ENCODE results near the gene FAR2.
"Not testable (repeated sequence)": the region's sequence is repeated elsewhere in the genome, so short reads cannot be mapped to it uniquely, and the experiment has no call there.

FAR2 gene

DNA sequence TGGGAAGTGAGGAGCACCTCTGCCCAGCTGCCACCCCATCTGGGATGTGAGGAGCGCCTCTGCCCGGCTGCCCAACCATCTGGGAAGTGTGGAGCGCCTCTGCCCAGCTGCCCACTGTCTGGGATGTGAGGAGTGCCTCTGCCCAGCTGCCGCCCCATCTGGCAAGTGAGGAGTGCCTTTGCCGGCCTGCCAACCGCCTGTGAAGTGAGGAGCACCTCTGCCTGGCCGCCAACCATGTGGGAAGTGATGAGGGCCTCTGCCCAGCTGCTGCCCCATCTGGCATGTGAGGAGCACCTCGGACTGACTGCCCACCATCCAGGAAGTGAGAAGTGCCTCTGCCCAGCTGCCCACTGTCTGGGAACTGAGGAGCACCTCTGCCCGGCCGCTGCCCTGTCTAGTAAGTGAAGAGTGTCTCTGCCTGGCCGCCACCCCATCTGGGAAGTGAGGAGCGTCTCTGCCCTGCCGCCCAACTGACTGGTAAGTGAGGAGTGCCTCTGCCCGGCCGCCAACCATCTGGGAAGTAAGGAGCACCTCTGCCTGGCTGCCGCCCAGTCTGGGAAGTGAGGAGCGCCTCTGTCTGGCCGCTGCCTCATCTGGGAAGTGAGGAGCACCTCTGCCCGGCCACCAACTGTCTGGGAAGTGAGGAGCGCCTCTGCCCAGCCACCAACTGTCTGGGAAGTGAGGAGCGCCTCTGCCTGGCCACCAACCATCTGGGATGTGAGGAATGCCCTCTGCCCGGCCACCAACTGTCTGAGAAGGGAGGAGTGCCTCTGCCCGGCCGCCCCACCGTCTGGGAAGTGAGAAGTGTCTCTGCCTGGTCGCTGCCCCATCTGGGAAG is 22.6 kb downstream of the FAR2 start:
- no peak overlapping the region for H3K4ac ChIP-seq (ENCODE audit: low read depth in 1 of 2, low read length in 2 of 2)
- H3K4me1 ChIP-seq (ENCODE audit: control insufficient read depth, insufficient read depth, low read depth, low read length), result no peaks in the 10 kb centered on the region
- H3K18ac ChIP-seq (ENCODE audit: low read depth in 1 of 2, low read length in 2 of 2), result no peak overlapping the region
- no peak overlapping the region for H3K4me2 ChIP-seq (ENCODE audit: low read length, poor library complexity, severe bottlenecking)
- H3K36me3 ChIP-seq (ENCODE audit: control insufficient read depth in 1 of 2, insufficient read depth in 2 of 2, low read depth in 1 of 2, low read length in 2 of 2), result peaks cover 0 to 9% of the 10 kb centered on the region in 2 experiments
- H4K91ac ChIP-seq (ENCODE audit: low read length), result no peak overlapping the region
- WGBS, result 93% methylated on average over 26 of the region's 26 CpGs
- no peak overlapping the region for H2BK5ac ChIP-seq (ENCODE audit: low read depth, low read length, poor library complexity, severe bottlenecking)
- DNase-seq, result no peak
- H3K23ac ChIP-seq (ENCODE audit: low read length in 2 of 2), result no peak overlapping the region
- no peaks in the 10 kb centered on the region for H3K27me3 ChIP-seq (ENCODE audit: control insufficient read depth in 1 of 2, insufficient read depth in 1 of 2, low read length in 2 of 2)
- H2BK15ac ChIP-seq (ENCODE audit: low read depth, poor library complexity, severe bottlenecking), result no peak overlapping the region
- H3K4me3 ChIP-seq (ENCODE audit: insufficient read depth in 1 of 2, low read depth in 1 of 2, low read length in 2 of 2), result no peak overlapping the region
- H3K9ac ChIP-seq (ENCODE audit: low read length), result no peak overlapping the region
- H3K14ac ChIP-seq (ENCODE audit: low read length in 2 of 2), result no peak overlapping the region
- no peaks in the 10 kb centered on the region for H3K9me3 ChIP-seq (ENCODE audit: control insufficient read depth, low read length)
- peaks cover 3% of the 10 kb centered on the region for H3K79me1 ChIP-seq (replicated peaks; ENCODE audit: low read length, poor library complexity, severe bottlenecking)
- no peak overlapping the region for H2BK120ac ChIP-seq (ENCODE audit: low read depth, low read length)
- H2BK12ac ChIP-seq (ENCODE audit: low read length in 2 of 2), result no peak overlapping the region
- no peak overlapping the region for H3K27ac ChIP-seq (ENCODE audit: low read length, poor library complexity, severe bottlenecking)
- no peak overlapping the region for H2AK5ac ChIP-seq (ENCODE audit: low read length, severe bottlenecking)
- no peak overlapping the region for H4K8ac ChIP-seq (ENCODE audit: low read length)
- H2AFZ ChIP-seq (ENCODE audit: low read depth, low read length), result no peak overlapping the region

DNA sequence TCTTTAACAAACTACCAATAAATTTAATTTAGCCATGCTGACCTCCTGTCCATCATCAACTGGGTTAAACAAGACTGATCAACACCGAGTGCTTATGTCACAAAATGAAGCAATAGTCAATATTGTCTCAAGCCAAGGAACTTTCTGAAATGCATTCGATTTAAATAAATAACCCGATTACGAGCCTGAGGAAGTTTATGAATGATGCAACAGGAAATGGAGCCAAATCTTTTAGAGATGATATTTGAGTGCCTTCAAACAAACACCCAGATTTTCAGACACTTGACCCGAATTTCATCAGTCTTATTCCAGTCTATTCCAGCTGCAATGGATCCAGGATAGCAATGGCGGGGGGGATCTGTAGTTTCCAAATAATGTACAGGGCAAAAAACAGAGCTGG is 27.9 kb downstream of the FAR2 start:
- H3K9me3 ChIP-seq (ENCODE audit: control insufficient read depth, low read length), result no peaks in the 10 kb centered on the region
- no peak overlapping the region for H3K27ac ChIP-seq (ENCODE audit: low read length, poor library complexity, severe bottlenecking)
- no peak overlapping the region for H3K4ac ChIP-seq (ENCODE audit: low read depth in 1 of 2, low read length in 2 of 2)
- H3K23ac ChIP-seq (ENCODE audit: low read length in 2 of 2), result no peak overlapping the region
- no peaks in the 10 kb centered on the region for H3K4me1 ChIP-seq (ENCODE audit: control insufficient read depth, insufficient read depth, low read depth, low read length)
- no peak overlapping the region for H3K14ac ChIP-seq (ENCODE audit: low read length in 2 of 2)
- WGBS, result 91% methylated on average over 3 of the region's 6 CpGs
- H2AFZ ChIP-seq (ENCODE audit: low read depth, low read length), result no peak overlapping the region
- H4K8ac ChIP-seq (ENCODE audit: low read length), result no peak overlapping the region
- peaks cover 1% of the 10 kb centered on the region for H3K79me1 ChIP-seq (replicated peaks; ENCODE audit: low read length, poor library complexity, severe bottlenecking)
- H3K4me3 ChIP-seq (ENCODE audit: insufficient read depth in 1 of 2, low read depth in 1 of 2, low read length in 2 of 2), result peak overlapping the region in 1 of 2 experiments; percentile 38
- no peak overlapping the region for H3K18ac ChIP-seq (ENCODE audit: low read depth in 1 of 2, low read length in 2 of 2)
- no peak overlapping the region for H4K91ac ChIP-seq (ENCODE audit: low read length)
- H3K9ac ChIP-seq (ENCODE audit: low read length), result peak overlapping the region; percentile 52
- peak; percentile 24 for DNase-seq
- H3K27me3 ChIP-seq (ENCODE audit: control insufficient read depth in 1 of 2, insufficient read depth in 1 of 2, low read length in 2 of 2), result no peaks in the 10 kb centered on the region
- H2BK15ac ChIP-seq (ENCODE audit: low read depth, poor library complexity, severe bottlenecking), result no peak overlapping the region
- no peak overlapping the region for H2AK5ac ChIP-seq (ENCODE audit: low read length, severe bottlenecking)
- no peak overlapping the region for H2BK120ac ChIP-seq (ENCODE audit: low read depth, low read length)
- H3K4me2 ChIP-seq (ENCODE audit: low read length, poor library complexity, severe bottlenecking), result no peak overlapping the region
- H3K36me3 ChIP-seq (ENCODE audit: control insufficient read depth in 1 of 2, insufficient read depth in 2 of 2, low read depth in 1 of 2, low read length in 2 of 2), result peaks cover 0 to 2% of the 10 kb centered on the region in 2 experiments
- H2BK12ac ChIP-seq (ENCODE audit: low read length in 2 of 2), result no peak overlapping the region
- H2BK5ac ChIP-seq (ENCODE audit: low read depth, low read length, poor library complexity, severe bottlenecking), result no peak overlapping the region

DNA sequence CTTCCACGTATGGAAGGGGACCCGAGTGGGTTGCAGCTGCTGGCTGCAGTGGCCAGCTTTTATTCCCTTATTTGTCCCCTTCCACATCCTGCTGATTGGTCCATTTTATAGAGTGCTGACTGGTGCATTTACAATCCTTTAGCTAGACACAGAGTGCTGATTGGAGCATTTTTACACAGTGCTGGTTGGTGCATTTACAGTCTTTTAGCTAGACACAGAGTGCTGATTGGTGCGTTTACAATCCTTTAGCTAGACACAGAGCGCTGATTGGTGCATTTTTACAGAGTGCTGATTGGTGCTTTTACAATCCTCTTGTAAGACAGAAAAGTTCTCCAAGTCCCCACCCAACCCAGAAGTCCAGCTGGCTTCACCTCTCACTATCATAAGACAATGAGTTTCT is 33.2 kb downstream of the FAR2 start:
- H3K9ac ChIP-seq (ENCODE audit: low read length); H3K4me1 ChIP-seq (ENCODE audit: control insufficient read depth, insufficient read depth, low read depth, low read length); H4K8ac ChIP-seq (ENCODE audit: low read length); H2AFZ ChIP-seq (ENCODE audit: low read depth, low read length); H3K4me3 ChIP-seq (ENCODE audit: insufficient read depth in 1 of 2, low read depth in 1 of 2, low read length in 2 of 2); DNase-seq; H2BK5ac ChIP-seq (ENCODE audit: low read depth, low read length, poor library complexity, severe bottlenecking); H2BK120ac ChIP-seq (ENCODE audit: low read depth, low read length); H2AK5ac ChIP-seq (ENCODE audit: low read length, severe bottlenecking); H3K36me3 ChIP-seq (ENCODE audit: control insufficient read depth in 1 of 2, insufficient read depth in 2 of 2, low read depth in 1 of 2, low read length in 2 of 2); H3K9me3 ChIP-seq (ENCODE audit: control insufficient read depth, low read length); H2BK15ac ChIP-seq (ENCODE audit: low read depth, poor library complexity, severe bottlenecking); H3K79me1 ChIP-seq (replicated peaks; ENCODE audit: low read length, poor library complexity, severe bottlenecking); H3K4me2 ChIP-seq (ENCODE audit: low read length, poor library complexity, severe bottlenecking); H2BK12ac ChIP-seq (ENCODE audit: low read length in 2 of 2); H3K4ac ChIP-seq (ENCODE audit: low read depth in 1 of 2, low read length in 2 of 2); H3K23ac ChIP-seq (ENCODE audit: low read length in 2 of 2); H3K14ac ChIP-seq (ENCODE audit: low read length in 2 of 2); H3K18ac ChIP-seq (ENCODE audit: low read depth in 1 of 2, low read length in 2 of 2); H3K27ac ChIP-seq (ENCODE audit: low read length, poor library complexity, severe bottlenecking); H4K91ac ChIP-seq (ENCODE audit: low read length); H3K27me3 ChIP-seq (ENCODE audit: control insufficient read depth in 1 of 2, insufficient read depth in 1 of 2, low read length in 2 of 2): not testable (repeated sequence)
- 100% methylated on average over 2 of the region's 4 CpGs for WGBS

DNA sequence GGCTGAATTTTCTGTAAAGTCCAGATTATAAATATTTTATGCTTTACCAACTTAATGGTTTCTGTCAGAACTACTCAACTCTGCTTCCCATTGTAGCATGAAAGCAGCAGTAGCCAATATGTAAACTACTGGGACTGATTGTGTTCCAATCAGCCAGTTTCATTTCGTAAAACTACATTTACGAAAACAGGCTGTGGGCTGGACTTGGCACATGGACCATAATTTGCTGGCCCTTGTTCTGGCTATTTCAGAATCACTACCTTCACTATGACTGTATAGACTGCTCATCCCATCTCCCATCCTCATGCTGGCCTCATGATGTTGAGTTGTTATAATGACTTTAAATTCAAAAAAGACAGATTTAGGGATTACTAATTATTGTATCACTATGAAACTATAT is 38.7 kb downstream of the FAR2 start:
- no peak overlapping the region for H3K4me2 ChIP-seq (ENCODE audit: low read length, poor library complexity, severe bottlenecking)
- H3K79me1 ChIP-seq (replicated peaks; ENCODE audit: low read length, poor library complexity, severe bottlenecking), result peaks cover 1% of the 10 kb centered on the region
- no peak overlapping the region for H3K14ac ChIP-seq (ENCODE audit: low read length in 2 of 2)
- no peak overlapping the region for H4K91ac ChIP-seq (ENCODE audit: low read length)
- no peak overlapping the region for H2AK5ac ChIP-seq (ENCODE audit: low read length, severe bottlenecking)
- no peak overlapping the region for H2BK120ac ChIP-seq (ENCODE audit: low read depth, low read length)
- H3K18ac ChIP-seq (ENCODE audit: low read depth in 1 of 2, low read length in 2 of 2), result no peak overlapping the region
- WGBS, result 97% methylated on average over 2 of the region's 2 CpGs
- no peaks in the 10 kb centered on the region for H3K36me3 ChIP-seq (ENCODE audit: control insufficient read depth in 1 of 2, insufficient read depth in 2 of 2, low read depth in 1 of 2, low read length in 2 of 2)
- H3K23ac ChIP-seq (ENCODE audit: low read length in 2 of 2), result no peak overlapping the region
- no peaks in the 10 kb centered on the region for H3K4me1 ChIP-seq (ENCODE audit: control insufficient read depth, insufficient read depth, low read depth, low read length)
- no peak overlapping the region for H3K4ac ChIP-seq (ENCODE audit: low read depth in 1 of 2, low read length in 2 of 2)
- no peak overlapping the region for H3K27ac ChIP-seq (ENCODE audit: low read length, poor library complexity, severe bottlenecking)
- H2BK12ac ChIP-seq (ENCODE audit: low read length in 2 of 2), result no peak overlapping the region
- H3K4me3 ChIP-seq (ENCODE audit: insufficient read depth in 1 of 2, low read depth in 1 of 2, low read length in 2 of 2), result peak overlapping the region in 1 of 2 experiments; percentile 25
- no peak overlapping the region for H2AFZ ChIP-seq (ENCODE audit: low read depth, low read length)
- no peaks in the 10 kb centered on the region for H3K27me3 ChIP-seq (ENCODE audit: control insufficient read depth in 1 of 2, insufficient read depth in 1 of 2, low read length in 2 of 2)
- H3K9ac ChIP-seq (ENCODE audit: low read length), result peak overlapping the region; percentile 72
- no peak overlapping the region for H2BK15ac ChIP-seq (ENCODE audit: low read depth, poor library complexity, severe bottlenecking)
- DNase-seq, result no peak
- no peak overlapping the region for H4K8ac ChIP-seq (ENCODE audit: low read length)
- H3K9me3 ChIP-seq (ENCODE audit: control insufficient read depth, low read length), result no peaks in the 10 kb centered on the region
- H2BK5ac ChIP-seq (ENCODE audit: low read depth, low read length, poor library complexity, severe bottlenecking), result no peak overlapping the region

Data from mesenchymal stem cell (in vitro differentiated cells and primary cell).